ENCODE results near the gene NBAS. TPM values are rescaled to one million over a fixed set of nuclear protein-coding genes. Genes with fewer than 3 reads are reported as not detected.
A peak's percentile ranks its signal among the peaks of the same experiment; 100 is the strongest.
"Not testable (repeated sequence)": the region's sequence is repeated elsewhere in the genome, so short reads cannot be mapped to it uniquely, and the experiment has no call there.

The NBAS gene
- total RNA-seq, 4 donors from 2014 or later = 27.3 to 43.6 (median 28.4) TPM

DNA sequence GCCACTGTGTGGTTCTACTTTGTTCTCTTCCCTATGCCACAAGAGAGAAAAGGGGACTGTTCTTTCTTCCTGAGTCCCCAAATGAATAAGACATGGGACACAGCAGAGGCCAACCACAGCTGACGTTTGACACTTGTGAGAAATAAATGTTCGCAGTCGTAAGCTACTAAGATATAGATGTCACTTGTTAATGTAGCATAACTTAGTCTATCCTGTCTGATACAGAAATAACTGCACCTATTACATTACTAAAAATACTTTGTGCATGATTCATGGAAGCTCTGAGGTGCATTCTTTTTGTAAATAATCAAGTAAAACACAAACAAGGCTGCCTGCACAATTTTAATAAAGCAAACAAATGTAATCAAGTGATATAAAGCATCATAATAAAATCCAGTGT lies 148.8 kb downstream of the NBAS start:
- Histone ChIP-seq H3K27me3 (no peaks in the 10 kb centered on the region), H3K4me1 (peaks cover 7% of the 10 kb centered on the region in 2 donors), H3K36me3 (no peaks in the 10 kb centered on the region), H3K27ac (peak overlapping the region in 1 of 4 donors; percentile 17), H3K9me3 (no peaks in the 10 kb centered on the region), H3K4me3 (no peak overlapping the region)
- TF ChIP-seq, protein P1, sequence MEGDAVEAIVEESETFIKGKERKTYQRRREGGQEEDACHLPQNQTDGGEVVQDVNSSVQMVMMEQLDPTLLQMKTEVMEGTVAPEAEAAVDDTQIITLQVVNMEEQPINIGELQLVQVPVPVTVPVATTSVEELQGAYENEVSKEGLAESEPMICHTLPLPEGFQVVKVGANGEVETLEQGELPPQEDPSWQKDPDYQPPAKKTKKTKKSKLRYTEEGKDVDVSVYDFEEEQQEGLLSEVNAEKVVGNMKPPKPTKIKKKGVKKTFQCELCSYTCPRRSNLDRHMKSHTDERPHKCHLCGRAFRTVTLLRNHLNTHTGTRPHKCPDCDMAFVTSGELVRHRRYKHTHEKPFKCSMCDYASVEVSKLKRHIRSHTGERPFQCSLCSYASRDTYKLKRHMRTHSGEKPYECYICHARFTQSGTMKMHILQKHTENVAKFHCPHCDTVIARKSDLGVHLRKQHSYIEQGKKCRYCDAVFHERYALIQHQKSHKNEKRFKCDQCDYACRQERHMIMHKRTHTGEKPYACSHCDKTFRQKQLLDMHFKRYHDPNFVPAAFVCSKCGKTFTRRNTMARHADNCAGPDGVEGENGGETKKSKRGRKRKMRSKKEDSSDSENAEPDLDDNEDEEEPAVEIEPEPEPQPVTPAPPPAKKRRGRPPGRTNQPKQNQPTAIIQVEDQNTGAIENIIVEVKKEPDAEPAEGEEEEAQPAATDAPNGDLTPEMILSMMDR (IDR thresholded peaks at IDR 0.05 in 4 of 5, conservative IDR thresholded peaks at IDR 0.05 in 1 of 5) = no peak
- no peak for TF ChIP-seq POLR2A (IDR thresholded peaks at IDR 0.05)
- ATAC-seq = peak in 1 of 2 donors; percentile 64
- in situ Hi-C loops (cut with MboI; ENCODE audit: low sequenced_read_pairs in 4 of 4) (no loop called here), intact Hi-C loops (cut with DNase I; ENCODE audit: low total_unique reads) (no loop called here)
- DNase-seq = no peak

- DNase-seq (no peak), ATAC-seq (no peak)
- in situ Hi-C loops (cut with MboI; ENCODE audit: low sequenced_read_pairs in 4 of 4) = no loop called here
- Histone ChIP-seq H3K27me3 (no peaks in the 10 kb centered on the region), H3K4me3 (no peak overlapping the region), H3K9me3 (no peaks in the 10 kb centered on the region), H3K4me1 (peaks cover 7% of the 10 kb centered on the region in 2 donors), H3K27ac (no peak overlapping the region), H3K36me3 (no peaks in the 10 kb centered on the region)
- TF ChIP-seq, protein P1 (IDR thresholded peaks at IDR 0.05 in 4 of 5, conservative IDR thresholded peaks at IDR 0.05 in 1 of 5) = no peak
- TF ChIP-seq POLR2A (IDR thresholded peaks at IDR 0.05) = no peak
- intact Hi-C loops (cut with DNase I; ENCODE audit: low total_unique reads) = no loop called here
Measured at GRCh38 chr2:15410884-15411283, 150.2 kb downstream of the NBAS start.

- Histone ChIP-seq H3K27ac (no peak overlapping the region), H3K9me3 (no peaks in the 10 kb centered on the region), H3K36me3 (no peaks in the 10 kb centered on the region), H3K4me1 (peaks cover 7% of the 10 kb centered on the region in 2 donors), H3K27me3 (no peaks in the 10 kb centered on the region), H3K4me3 (no peak overlapping the region)
- DNase-seq (no peak), ATAC-seq (no peak)
- no peak for TF ChIP-seq POLR2A (IDR thresholded peaks at IDR 0.05)
- in situ Hi-C loops (cut with MboI; ENCODE audit: low sequenced_read_pairs in 4 of 4) (no loop called here), intact Hi-C loops (cut with DNase I; ENCODE audit: low total_unique reads) (no loop called here)
Measured at GRCh38 chr2:15408759-15409158, 152.4 kb downstream of the NBAS start.

DNA sequence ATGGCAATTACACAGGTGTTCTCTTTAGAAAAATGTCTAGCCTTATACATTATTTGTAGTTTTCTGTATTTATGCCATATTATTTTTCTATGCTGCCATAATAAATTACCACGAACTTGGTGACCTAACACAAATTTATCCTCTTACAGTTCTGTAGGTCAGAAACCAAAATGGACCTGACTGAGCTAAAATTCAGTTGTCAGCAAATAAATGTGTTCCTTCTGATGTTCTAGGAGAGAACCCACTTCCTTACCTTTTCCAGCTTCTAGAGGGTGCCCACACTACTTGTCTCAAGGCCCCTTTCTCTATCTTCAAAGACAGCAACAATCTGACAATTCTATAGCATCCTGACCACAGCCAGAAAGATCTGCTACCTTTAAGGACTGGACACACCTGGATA lies 153.5 kb downstream of the NBAS start:
- no peak for DNase-seq
- no peaks in the 10 kb centered on the region for H3K36me3 ChIP-seq
- H3K27me3 ChIP-seq = no peaks in the 10 kb centered on the region
- in situ Hi-C loops (cut with MboI; ENCODE audit: low sequenced_read_pairs in 4 of 4) (no loop called here), intact Hi-C loops (cut with DNase I; ENCODE audit: low total_unique reads) (no loop called here)
- no peak overlapping the region for H3K4me3 ChIP-seq
- TF ChIP-seq, protein P1 (IDR thresholded peaks at IDR 0.05 in 4 of 5, conservative IDR thresholded peaks at IDR 0.05 in 1 of 5) = no peak
- no peak for TF ChIP-seq POLR2A (IDR thresholded peaks at IDR 0.05)
- no peak for ATAC-seq
- no peaks in the 10 kb centered on the region for H3K9me3 ChIP-seq
- H3K4me1 ChIP-seq = peaks cover 3 to 7% of the 10 kb centered on the region in 2 donors
- no peak overlapping the region for H3K27ac ChIP-seq

DNA sequence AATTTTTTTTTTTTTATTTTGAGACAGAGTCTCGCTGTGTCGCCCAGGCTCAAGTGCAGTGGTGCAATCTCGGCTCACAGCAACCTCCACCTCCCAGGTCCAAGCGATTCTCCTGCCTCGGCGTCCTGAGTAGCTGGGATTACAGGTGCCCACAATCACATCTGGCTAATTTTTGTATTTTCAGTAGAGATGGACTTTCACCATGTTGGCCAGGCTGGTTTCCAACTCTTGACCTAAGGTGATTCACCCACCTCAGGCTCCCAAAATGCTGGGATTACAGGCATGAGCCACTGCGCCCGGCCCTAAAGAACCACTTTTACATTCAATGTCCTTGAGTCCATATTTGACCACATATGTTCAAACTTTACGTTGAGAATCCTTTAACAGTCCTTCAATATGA lies 156.6 kb downstream of the NBAS start:
- H3K27me3 ChIP-seq; DNase-seq; H3K9me3 ChIP-seq; H3K4me1 ChIP-seq; in situ Hi-C loops (cut with MboI; ENCODE audit: low sequenced_read_pairs in 4 of 4); H3K36me3 ChIP-seq; H3K4me3 ChIP-seq; intact Hi-C loops (cut with DNase I; ENCODE audit: low total_unique reads); H3K27ac ChIP-seq; ATAC-seq: not testable (repeated sequence)

DNA sequence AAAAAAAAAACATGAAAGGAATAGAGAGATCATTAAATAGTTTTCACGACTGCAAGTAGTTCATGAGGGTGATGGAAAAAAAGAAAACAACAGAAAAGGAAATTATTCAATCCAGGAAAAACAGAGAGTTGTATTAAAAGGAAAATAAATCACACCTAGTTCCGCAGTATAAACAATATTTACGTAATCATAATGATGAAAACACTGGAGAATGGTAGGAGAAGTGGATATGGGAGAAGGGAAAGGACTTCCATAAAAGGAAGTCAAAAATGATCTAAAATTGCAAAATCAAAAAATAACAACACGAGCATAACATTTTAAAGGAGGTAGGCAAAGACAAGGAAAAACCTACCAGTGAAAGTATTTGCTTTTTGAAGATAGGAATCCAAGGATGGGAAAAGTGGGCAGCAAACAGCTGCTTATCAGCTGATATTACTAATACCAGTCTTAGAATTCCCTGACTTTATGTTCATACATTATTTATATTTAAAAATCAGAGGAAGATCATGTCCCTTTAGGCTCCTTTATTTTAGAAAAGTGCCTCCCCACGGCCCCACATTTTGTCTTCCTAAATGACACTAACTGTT lies 160.8 kb downstream of the NBAS start:
- Histone ChIP-seq H3K27ac (no peak overlapping the region), H3K4me3 (no peak overlapping the region), H3K36me3 (peaks cover 0 to 4% of the 10 kb centered on the region in 2 donors), H3K9me3 (no peaks in the 10 kb centered on the region), H3K27me3 (no peaks in the 10 kb centered on the region), H3K4me1 (no peaks in the 10 kb centered on the region)
- TF ChIP-seq, protein P1 (IDR thresholded peaks at IDR 0.05 in 4 of 5, conservative IDR thresholded peaks at IDR 0.05 in 1 of 5) = no peak
- no peak for TF ChIP-seq POLR2A (IDR thresholded peaks at IDR 0.05)
- in situ Hi-C loops (cut with MboI; ENCODE audit: low sequenced_read_pairs in 4 of 4) = no loop called here
- no peak for ATAC-seq
- intact Hi-C loops (cut with DNase I; ENCODE audit: low total_unique reads) = no loop called here
- DNase-seq = no peak
